ENCODE results near the gene HSPA12B. TPM values are rescaled to one million over a fixed set of nuclear protein-coding genes. Genes with fewer than 3 reads are reported as not detected.

HSPA12B gene, protein sequence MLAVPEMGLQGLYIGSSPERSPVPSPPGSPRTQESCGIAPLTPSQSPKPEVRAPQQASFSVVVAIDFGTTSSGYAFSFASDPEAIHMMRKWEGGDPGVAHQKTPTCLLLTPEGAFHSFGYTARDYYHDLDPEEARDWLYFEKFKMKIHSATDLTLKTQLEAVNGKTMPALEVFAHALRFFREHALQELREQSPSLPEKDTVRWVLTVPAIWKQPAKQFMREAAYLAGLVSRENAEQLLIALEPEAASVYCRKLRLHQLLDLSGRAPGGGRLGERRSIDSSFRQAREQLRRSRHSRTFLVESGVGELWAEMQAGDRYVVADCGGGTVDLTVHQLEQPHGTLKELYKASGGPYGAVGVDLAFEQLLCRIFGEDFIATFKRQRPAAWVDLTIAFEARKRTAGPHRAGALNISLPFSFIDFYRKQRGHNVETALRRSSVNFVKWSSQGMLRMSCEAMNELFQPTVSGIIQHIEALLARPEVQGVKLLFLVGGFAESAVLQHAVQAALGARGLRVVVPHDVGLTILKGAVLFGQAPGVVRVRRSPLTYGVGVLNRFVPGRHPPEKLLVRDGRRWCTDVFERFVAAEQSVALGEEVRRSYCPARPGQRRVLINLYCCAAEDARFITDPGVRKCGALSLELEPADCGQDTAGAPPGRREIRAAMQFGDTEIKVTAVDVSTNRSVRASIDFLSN
- total RNA-seq = under 1 TPM in 1 of 3 donors, not detected in 2; 0.08 TPM

DNA sequence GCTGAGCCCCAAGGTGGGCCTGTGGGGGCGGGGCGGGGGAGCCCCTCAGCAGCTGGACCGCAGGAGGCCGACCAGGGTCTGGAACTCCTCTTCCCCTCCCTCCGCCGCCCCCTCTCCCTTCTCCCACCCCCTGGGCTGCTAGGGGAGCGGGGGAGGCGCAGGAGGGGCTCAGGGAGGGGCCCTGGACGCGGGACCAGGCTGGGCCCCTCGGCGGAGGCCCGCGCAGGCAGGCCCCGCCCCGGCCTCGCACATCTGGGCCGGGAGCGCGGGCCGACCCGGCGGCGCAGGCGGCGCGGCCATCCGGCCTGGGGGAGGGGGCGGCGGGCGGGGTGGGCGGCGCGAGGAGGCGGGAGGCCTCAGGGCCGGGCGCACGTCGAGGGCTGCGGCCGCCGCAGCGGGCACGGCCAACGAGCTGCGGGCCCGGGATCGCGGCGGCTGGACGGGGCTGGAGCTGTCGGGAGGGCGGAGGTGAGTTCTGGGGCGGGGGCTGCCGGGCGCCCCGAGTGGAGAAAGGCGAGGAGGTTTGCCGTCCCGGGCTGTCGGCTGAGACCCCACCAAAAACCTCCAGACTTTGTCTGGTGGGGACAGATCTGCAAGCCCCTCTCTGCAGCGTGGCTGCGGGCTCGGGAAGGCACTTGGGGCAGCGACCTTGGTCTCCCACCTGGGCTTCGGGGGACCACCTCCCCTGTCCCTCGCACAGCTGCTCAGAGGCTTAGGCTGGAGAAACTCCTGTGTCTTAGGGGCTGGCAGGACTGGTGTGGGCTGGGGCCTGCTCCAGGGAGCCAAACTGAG is at the start of gene HSPA12B:
Gene HSPA12B (plus strand): TSS at position 359 of the 792 bp plus-strand sequence. CDS start 5,990 bp downstream, outside the sequence.
- H3K27me3 Mint-ChIP-seq (ENCODE audit: low read depth) = peaks cover 37% of the 10 kb centered on the region
- no peak within 1 kb of the TSS for H3K4me3 Mint-ChIP-seq
- H3K4me1 Mint-ChIP-seq (ENCODE audit: low read depth) = no peaks in the 10 kb centered on the region
- no peaks in the 10 kb centered on the region for H3K9me3 Mint-ChIP-seq
- H3K36me3 Mint-ChIP-seq (ENCODE audit: insufficient read depth) = no peaks in the 10 kb centered on the region
- peak in 1 of 2 donors; percentile 45 for ATAC-seq
- DNase-seq = no peak

DNA sequence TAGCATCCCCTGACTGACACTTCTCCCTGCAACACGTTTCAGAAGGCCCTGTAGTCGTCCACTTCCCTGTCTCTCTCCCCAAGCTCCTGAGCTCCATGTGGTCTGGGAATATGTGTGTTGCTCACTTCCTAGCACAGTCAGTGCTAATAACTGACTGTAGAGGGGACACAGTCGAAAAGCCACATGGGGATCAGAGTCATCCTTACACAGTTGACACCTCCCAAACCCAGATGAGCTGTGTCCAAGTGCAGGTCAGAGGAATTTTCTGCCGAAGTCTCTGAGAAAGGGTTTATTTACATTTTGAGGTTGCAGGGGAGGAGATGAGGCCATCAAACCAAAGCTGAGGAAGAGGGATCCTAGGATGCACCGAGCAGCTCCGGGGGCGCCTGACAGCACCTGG is 47.1 kb upstream of the HSPA12B start:
- H3K36me3 Mint-ChIP-seq (ENCODE audit: insufficient read depth) = no peaks in the 10 kb centered on the region
- peaks cover 31% of the 10 kb centered on the region for H3K27me3 Mint-ChIP-seq (ENCODE audit: low read depth)
- no peak overlapping the region for H3K4me3 Mint-ChIP-seq
- ATAC-seq (no peak), DNase-seq (no peak)
- no peaks in the 10 kb centered on the region for H3K9me3 Mint-ChIP-seq
- H3K4me1 Mint-ChIP-seq (ENCODE audit: low read depth) = peaks cover 2% of the 10 kb centered on the region

GRCh38 chr20:3686421-3686820 is 46.1 kb upstream of the HSPA12B start:
- Mint-ChIP-seq H3K4me3 (no peak overlapping the region), H3K36me3 (ENCODE audit: insufficient read depth) (no peaks in the 10 kb centered on the region), H3K4me1 (ENCODE audit: low read depth) (no peaks in the 10 kb centered on the region), H3K27me3 (ENCODE audit: low read depth) (peaks cover 21% of the 10 kb centered on the region), H3K9me3 (no peaks in the 10 kb centered on the region)
- DNase-seq (no peak), ATAC-seq (no peak)

DNA sequence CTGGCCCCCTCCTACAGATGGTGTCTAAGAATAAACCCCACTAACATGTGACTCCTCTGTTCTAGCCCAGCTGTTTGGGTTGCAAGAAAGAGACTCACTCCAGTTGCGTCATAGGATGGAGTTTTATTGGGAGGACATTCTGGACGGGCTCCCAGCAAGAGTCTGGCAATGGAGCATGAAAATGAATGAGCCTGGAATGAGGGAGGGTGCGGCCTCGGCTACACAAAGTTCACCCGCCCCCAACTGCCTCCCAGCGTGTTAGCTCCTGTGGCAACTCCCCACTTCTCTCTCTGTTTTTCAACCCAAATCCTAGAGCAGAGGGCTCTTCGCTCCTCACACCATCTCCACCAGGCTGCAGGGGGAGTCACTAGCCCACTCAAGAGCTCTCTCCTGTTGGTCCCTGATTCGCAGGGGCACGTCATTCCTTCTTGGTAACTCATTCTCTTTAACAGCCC is 45.6 kb upstream of the HSPA12B start:
- Mint-ChIP-seq H3K9me3 (no peaks in the 10 kb centered on the region), H3K36me3 (ENCODE audit: insufficient read depth) (no peaks in the 10 kb centered on the region), H3K4me3 (no peak overlapping the region), H3K27me3 (ENCODE audit: low read depth) (peaks cover 21% of the 10 kb centered on the region), H3K4me1 (ENCODE audit: low read depth) (no peaks in the 10 kb centered on the region)
- no peak for DNase-seq
- no peak for ATAC-seq

- Mint-ChIP-seq H3K27me3 (ENCODE audit: low read depth) (peaks cover 16% of the 10 kb centered on the region), H3K4me1 (ENCODE audit: low read depth) (no peaks in the 10 kb centered on the region), H3K9me3 (no peaks in the 10 kb centered on the region), H3K36me3 (ENCODE audit: insufficient read depth) (no peaks in the 10 kb centered on the region), H3K4me3 (no peak overlapping the region)
- ATAC-seq = peak in 1 of 2 donors; percentile 34
- DNase-seq = no peak
These were observed 44.8 kb upstream of the HSPA12B start for GRCh38 chr20:3687655-3688054.

GRCh38 chr20:3689978-3690377 is 42.5 kb upstream of the HSPA12B start:
- Mint-ChIP-seq H3K9me3 (no peaks in the 10 kb centered on the region), H3K4me3 (no peak overlapping the region), H3K4me1 (ENCODE audit: low read depth) (no peaks in the 10 kb centered on the region), H3K27me3 (ENCODE audit: low read depth) (no peaks in the 10 kb centered on the region), H3K36me3 (ENCODE audit: insufficient read depth) (no peaks in the 10 kb centered on the region)
- ATAC-seq (no peak), DNase-seq (no peak)

DNA sequence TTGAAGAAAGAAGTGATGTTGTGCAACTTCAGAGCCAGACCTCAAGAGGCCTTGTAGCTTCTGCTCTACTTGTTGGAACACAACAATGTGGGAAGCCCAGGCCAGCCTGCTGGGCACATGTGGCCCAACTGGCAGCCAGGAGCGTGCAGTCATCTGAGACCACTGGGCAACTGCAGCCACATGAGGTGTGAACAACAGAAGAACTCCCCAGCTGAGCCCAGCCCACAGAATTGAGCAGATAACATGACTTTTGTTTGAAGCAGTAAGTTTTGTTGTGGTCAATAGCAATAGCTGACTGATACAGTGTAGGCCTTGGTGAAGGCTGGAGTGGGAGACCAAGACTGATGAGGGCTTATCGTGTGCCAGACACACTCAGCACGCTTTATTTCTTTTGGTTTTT is 42.1 kb upstream of the HSPA12B start:
- H3K4me3 Mint-ChIP-seq = no peak overlapping the region
- no peak for ATAC-seq
- H3K36me3 Mint-ChIP-seq (ENCODE audit: insufficient read depth) = no peaks in the 10 kb centered on the region
- DNase-seq = no peak
- no peaks in the 10 kb centered on the region for H3K9me3 Mint-ChIP-seq
- no peaks in the 10 kb centered on the region for H3K4me1 Mint-ChIP-seq (ENCODE audit: low read depth)
- no peaks in the 10 kb centered on the region for H3K27me3 Mint-ChIP-seq (ENCODE audit: low read depth)

- no peaks in the 10 kb centered on the region for H3K36me3 Mint-ChIP-seq (ENCODE audit: insufficient read depth)
- ATAC-seq = no peak
- no peaks in the 10 kb centered on the region for H3K4me1 Mint-ChIP-seq (ENCODE audit: low read depth)
- no peaks in the 10 kb centered on the region for H3K27me3 Mint-ChIP-seq (ENCODE audit: low read depth)
- H3K9me3 Mint-ChIP-seq = no peaks in the 10 kb centered on the region
- no peak for DNase-seq
- H3K4me3 Mint-ChIP-seq = no peak overlapping the region
These were observed 41.2 kb upstream of the HSPA12B start for GRCh38 chr20:3691306-3691705.

- ATAC-seq (no peak), DNase-seq (no peak)
- Mint-ChIP-seq H3K36me3 (ENCODE audit: insufficient read depth) (no peaks in the 10 kb centered on the region), H3K4me1 (ENCODE audit: low read depth) (no peaks in the 10 kb centered on the region), H3K9me3 (no peaks in the 10 kb centered on the region), H3K4me3 (no peak overlapping the region), H3K27me3 (ENCODE audit: low read depth) (no peaks in the 10 kb centered on the region)
These were observed 40.6 kb upstream of the HSPA12B start for GRCh38 chr20:3691897-3692296.

DNA sequence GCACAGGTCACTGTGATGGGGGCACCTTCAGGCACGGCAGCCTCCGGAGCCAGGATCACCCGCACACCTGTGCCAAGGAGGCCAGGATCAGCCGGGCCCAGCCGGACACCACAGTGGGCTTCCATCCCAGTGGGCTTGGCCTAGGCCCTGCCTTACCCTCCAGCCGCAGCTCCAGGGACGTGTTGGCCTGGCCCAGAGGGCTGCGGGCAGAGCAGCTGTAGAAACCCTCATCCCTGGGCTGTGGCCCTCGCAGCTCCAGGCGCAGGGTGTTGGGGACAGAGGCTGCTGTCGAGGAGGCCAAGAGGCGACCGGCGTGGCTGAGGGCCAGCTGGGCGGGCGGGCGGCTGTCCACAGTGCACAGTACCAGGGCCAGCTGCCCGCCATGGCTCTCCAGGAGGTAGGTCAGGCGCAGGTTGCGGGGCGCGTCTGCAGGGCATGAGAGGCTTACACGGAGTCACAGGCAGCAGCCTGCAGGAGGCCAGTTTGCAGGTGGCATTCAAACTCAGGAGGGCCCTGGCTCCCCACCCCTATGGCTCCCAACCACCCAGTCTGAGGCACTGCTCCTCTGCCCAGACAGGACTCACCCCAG is 39.7 kb upstream of the HSPA12B start:
- ATAC-seq (no peak), DNase-seq (no peak)
- H3K4me3 Mint-ChIP-seq = no peak overlapping the region
- no peaks in the 10 kb centered on the region for H3K4me1 Mint-ChIP-seq (ENCODE audit: low read depth)
- no peaks in the 10 kb centered on the region for H3K9me3 Mint-ChIP-seq
- no peaks in the 10 kb centered on the region for H3K36me3 Mint-ChIP-seq (ENCODE audit: insufficient read depth)
- no peaks in the 10 kb centered on the region for H3K27me3 Mint-ChIP-seq (ENCODE audit: low read depth)

DNA sequence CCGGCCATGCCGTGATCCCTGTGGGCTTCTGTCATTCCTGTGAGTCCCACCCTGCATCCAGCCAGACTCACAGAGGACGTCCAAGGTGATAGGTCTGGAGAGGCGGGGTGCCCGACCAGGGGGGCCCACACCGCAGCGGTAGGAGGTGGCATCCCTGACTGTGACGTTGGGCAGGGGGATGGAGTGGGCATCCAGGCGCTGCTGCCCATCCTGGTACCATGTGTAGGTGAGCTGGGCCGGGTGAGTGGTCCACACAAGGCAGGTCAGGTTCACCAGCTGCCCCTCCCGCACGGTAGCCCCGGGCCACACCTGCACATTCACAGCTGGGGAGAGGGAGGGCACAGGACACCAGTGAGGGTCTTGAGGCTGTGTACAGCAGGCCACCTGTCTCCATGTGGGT is 39.1 kb upstream of the HSPA12B start:
- no peak for ATAC-seq
- Mint-ChIP-seq H3K36me3 (ENCODE audit: insufficient read depth) (no peaks in the 10 kb centered on the region), H3K4me1 (ENCODE audit: low read depth) (no peaks in the 10 kb centered on the region), H3K27me3 (ENCODE audit: low read depth) (no peaks in the 10 kb centered on the region), H3K9me3 (no peaks in the 10 kb centered on the region), H3K4me3 (no peak overlapping the region)
- DNase-seq = no peak

DNA sequence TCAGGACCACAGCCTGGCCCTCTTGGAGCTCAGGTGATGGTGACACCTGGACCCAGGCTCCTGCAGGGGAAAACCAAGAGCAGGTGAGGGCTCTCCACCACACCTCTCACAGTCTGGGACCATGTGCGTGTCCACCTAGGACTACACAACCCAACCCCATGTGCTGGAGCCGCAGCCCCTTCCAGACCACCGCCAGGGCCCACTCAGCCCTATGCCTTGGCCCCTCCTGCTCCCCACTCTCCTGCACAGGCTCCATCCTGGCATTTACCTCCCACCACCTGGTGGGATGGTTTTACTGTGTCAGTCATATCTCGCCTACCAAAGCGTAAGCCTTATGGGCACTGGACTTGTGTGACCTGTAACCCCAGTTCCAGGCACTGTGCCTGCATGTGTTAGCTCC is 37.6 kb upstream of the HSPA12B start:
- Mint-ChIP-seq H3K27me3 (ENCODE audit: low read depth) (no peaks in the 10 kb centered on the region), H3K4me3 (no peak overlapping the region), H3K9me3 (no peaks in the 10 kb centered on the region), H3K36me3 (ENCODE audit: insufficient read depth) (no peaks in the 10 kb centered on the region), H3K4me1 (ENCODE audit: low read depth) (no peaks in the 10 kb centered on the region)
- ATAC-seq (no peak), DNase-seq (no peak)

DNA sequence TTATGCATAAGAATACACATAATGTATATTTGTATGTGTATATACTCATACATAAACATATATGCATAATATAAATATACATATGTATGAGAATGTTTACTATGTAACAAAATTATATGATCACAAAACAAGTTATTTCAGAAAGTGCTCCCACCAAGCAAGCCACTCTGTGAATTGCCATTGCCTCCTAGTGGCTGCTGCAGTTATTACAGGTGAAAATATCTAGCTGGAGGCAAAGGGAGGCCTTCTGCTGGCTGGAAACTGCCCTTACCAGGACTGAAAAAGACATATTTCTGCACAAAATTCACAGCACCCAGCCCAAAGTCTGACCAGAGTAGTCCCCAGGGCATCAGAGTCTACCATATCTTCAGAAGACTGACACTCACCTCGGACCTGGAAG is 36.3 kb upstream of the HSPA12B start:
- DNase-seq = no peak
- ATAC-seq = no peak
- Mint-ChIP-seq H3K36me3 (ENCODE audit: insufficient read depth) (no peaks in the 10 kb centered on the region), H3K9me3 (no peaks in the 10 kb centered on the region), H3K4me3 (no peak overlapping the region), H3K4me1 (ENCODE audit: low read depth) (no peaks in the 10 kb centered on the region), H3K27me3 (ENCODE audit: low read depth) (no peaks in the 10 kb centered on the region)

All from activated T-cell treated with anti-CD3 and anti-CD28 coated beads, Interleukin-2, amount 50 U/mL, for 4 hours (primary cell).